Tibial artery (tissue), 4 donors: ENCODE results near the gene GYS2.

Source experiments
- DNase-seq, 2 donors: peaks; one replicate each; pipeline ENCODE4 v3.0.0-alpha.2; 2019
- H3K27ac ChIP-seq, 2 donors: fragments of 200-600 bp; sonication (generic) in 1 of 2; 1 replicate in 1 of 2; 2 replicates in 1 of 2; pipeline ENCODE4 v1.5.1; 2018 to 2019; ENCODE audit warnings: mild to moderate bottlenecking in 1 of 2
- H3K27me3 ChIP-seq, 2 donors: fragments of 200-600 bp; sonication (generic) in 1 of 2; one replicate each; pipeline versions ENCODE4 v1.5.1 to v1.6.0; 2016 to 2019
- H3K36me3 ChIP-seq, 3 donors: fragments of 200-600 bp; sonication (generic) in 2 of 3; one replicate each; pipeline ENCODE4 v1.5.1; 2016 to 2019; ENCODE audit warnings: mild to moderate bottlenecking in 2 of 3
- H3K4me1 ChIP-seq, 4 donors: fragments of 200-600 bp; sonication (generic) in 2 of 4; 1 replicate in 3 of 4; 2 replicates in 1 of 4; pipeline ENCODE4 v1.5.1; 2016 to 2019
- H3K4me3 ChIP-seq, 2 donors: fragments of 200-600 bp; sonication (generic) in 1 of 2; 1 replicate in 1 of 2; 2 replicates in 1 of 2; pipeline ENCODE4 v1.5.1; 2018 to 2019; ENCODE audit warnings: mild to moderate bottlenecking in 2 of 2
- H3K9me3 ChIP-seq, 3 donors: fragments of 200-600 bp; sonication (generic) in 1 of 3; one replicate each; pipeline ENCODE4 v1.5.1; 2016 to 2019
- CTCF ChIP-seq, 2 experiments: fragments of 200-600 bp in 1 of 2; fragments of 450-650 bp in 1 of 2; IDR thresholded peaks; one replicate each; pipeline ENCODE4 v1.5.1; 2017 to 2019; ENCODE audit warnings: antibody characterized with exemption in 2 of 2, mild to moderate bottlenecking in 1 of 2, moderate library complexity in 1 of 2
- intact Hi-C: fragments of 100-400 bp; cut with DNase I; formaldehyde crosslinking; loops from one replicate; pipeline ENCODE4 v1.15.0; 2023; ENCODE audit warnings: low total_unique reads

GYS2 gene

GRCh38 chr12:21541773-21542172, 62.9 kb downstream of the GYS2 start:
- no peaks in the 10 kb centered on the region for H3K36me3 ChIP-seq
- DNase-seq: no peak
- no peaks in the 10 kb centered on the region for H3K4me1 ChIP-seq
- H3K27me3 ChIP-seq: no peaks in the 10 kb centered on the region
- no peaks in the 10 kb centered on the region for H3K9me3 ChIP-seq
- H3K4me3 ChIP-seq: no peak overlapping the region
- TF ChIP-seq CTCF (IDR thresholded peaks at IDR 0.05): no peak
- intact Hi-C loops: no loop called here
- H3K27ac ChIP-seq: no peak overlapping the region

- intact Hi-C loops: no loop called here
- no peak overlapping the region for H3K4me3 ChIP-seq
- no peak overlapping the region for H3K27ac ChIP-seq
- H3K4me1 ChIP-seq: no peaks in the 10 kb centered on the region
- no peaks in the 10 kb centered on the region for H3K36me3 ChIP-seq
- no peaks in the 10 kb centered on the region for H3K27me3 ChIP-seq
- no peak for DNase-seq
- no peak for TF ChIP-seq CTCF (IDR thresholded peaks at IDR 0.05)
- H3K9me3 ChIP-seq: no peaks in the 10 kb centered on the region
These were observed 64.8 kb downstream of the GYS2 start for GRCh38 chr12:21539797-21540196.

GRCh38 chr12:21538061-21538653, 66.5 kb downstream of the GYS2 start:
- no peaks in the 10 kb centered on the region for H3K9me3 ChIP-seq
- intact Hi-C loops: no loop called here
- no peak for TF ChIP-seq CTCF (IDR thresholded peaks at IDR 0.05)
- no peaks in the 10 kb centered on the region for H3K4me1 ChIP-seq
- DNase-seq: no peak
- H3K27me3 ChIP-seq: no peaks in the 10 kb centered on the region
- no peaks in the 10 kb centered on the region for H3K36me3 ChIP-seq
- H3K4me3 ChIP-seq: no peak overlapping the region
- H3K27ac ChIP-seq: no peak overlapping the region

GRCh38 chr12:21529456-21529855, 75.2 kb downstream of the GYS2 start:
- H3K27ac ChIP-seq: no peak overlapping the region
- peaks cover 0 to 26% (median 9%) of the 10 kb centered on the region in 4 donors for H3K4me1 ChIP-seq
- DNase-seq: no peak
- H3K9me3 ChIP-seq: no peaks in the 10 kb centered on the region
- intact Hi-C loops: no loop called here
- H3K4me3 ChIP-seq: no peak overlapping the region
- no peaks in the 10 kb centered on the region for H3K36me3 ChIP-seq
- no peak for TF ChIP-seq CTCF (IDR thresholded peaks at IDR 0.05)
- peaks cover 0 to 4% of the 10 kb centered on the region in 2 donors for H3K27me3 ChIP-seq

- H3K27ac ChIP-seq: no peak overlapping the region
- no peak for TF ChIP-seq CTCF (IDR thresholded peaks at IDR 0.05)
- peaks cover 0 to 4% of the 10 kb centered on the region in 2 donors for H3K27me3 ChIP-seq
- no peak overlapping the region for H3K4me3 ChIP-seq
- no peaks in the 10 kb centered on the region for H3K9me3 ChIP-seq
- DNase-seq: no peak
- intact Hi-C loops: no loop called here
- no peaks in the 10 kb centered on the region for H3K36me3 ChIP-seq
- H3K4me1 ChIP-seq: peaks cover 0 to 26% (median 9%) of the 10 kb centered on the region in 4 donors
These were observed 75.7 kb downstream of the GYS2 start for GRCh38 chr12:21528953-21529352.
